22Rv1 (cell line): Measurements from ENCODE around the gene VEZT.

Experiments
- ZFX ChIP-seq: fragments of 450-650 bp; IDR thresholded peaks from 2 replicates; pipeline ENCODE4 v1.6.1; 2017; ENCODE audit warnings: antibody characterized with exemption, borderline replicate concordance
- TF ChIP-seq, protein P1 (sequence below): fragments of 450-650 bp; IDR thresholded peaks from 2 replicates; pipeline ENCODE4 v1.5.1; 2017; ENCODE audit warnings: mild to moderate bottlenecking

- TF ChIP-seq, protein P1, sequence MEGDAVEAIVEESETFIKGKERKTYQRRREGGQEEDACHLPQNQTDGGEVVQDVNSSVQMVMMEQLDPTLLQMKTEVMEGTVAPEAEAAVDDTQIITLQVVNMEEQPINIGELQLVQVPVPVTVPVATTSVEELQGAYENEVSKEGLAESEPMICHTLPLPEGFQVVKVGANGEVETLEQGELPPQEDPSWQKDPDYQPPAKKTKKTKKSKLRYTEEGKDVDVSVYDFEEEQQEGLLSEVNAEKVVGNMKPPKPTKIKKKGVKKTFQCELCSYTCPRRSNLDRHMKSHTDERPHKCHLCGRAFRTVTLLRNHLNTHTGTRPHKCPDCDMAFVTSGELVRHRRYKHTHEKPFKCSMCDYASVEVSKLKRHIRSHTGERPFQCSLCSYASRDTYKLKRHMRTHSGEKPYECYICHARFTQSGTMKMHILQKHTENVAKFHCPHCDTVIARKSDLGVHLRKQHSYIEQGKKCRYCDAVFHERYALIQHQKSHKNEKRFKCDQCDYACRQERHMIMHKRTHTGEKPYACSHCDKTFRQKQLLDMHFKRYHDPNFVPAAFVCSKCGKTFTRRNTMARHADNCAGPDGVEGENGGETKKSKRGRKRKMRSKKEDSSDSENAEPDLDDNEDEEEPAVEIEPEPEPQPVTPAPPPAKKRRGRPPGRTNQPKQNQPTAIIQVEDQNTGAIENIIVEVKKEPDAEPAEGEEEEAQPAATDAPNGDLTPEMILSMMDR = no peak
- no peak for TF ChIP-seq ZFX
Observed at GRCh38 chr12:95300286-95300685, 82.7 kb downstream of the VEZT start.
